GM12892 (cell line): ENCODE data around the gene PPP1R16B.

Experiments
- POLR2AphosphoS5 ChIP-seq: IDR thresholded peaks from 2 replicates; pipeline ENCODE4 v1.6.1; 2011; ENCODE audit warnings: low read depth, low read length, control low read depth
- TAF1 ChIP-seq: IDR thresholded peaks from 2 replicates; pipeline ENCODE4 v1.6.1; 2011; ENCODE audit warnings: low read depth, mild to moderate bottlenecking, control low read depth, low read length, borderline replicate concordance

GRCh38 chr20:38829296-38829875 is 23.9 kb downstream of the PPP1R16B start:
- TF ChIP-seq POLR2AphosphoS5 (no peak), TAF1 (no peak)
